CD14-positive monocyte (primary cell): Measurements from ENCODE around the gene OTUD3. TPM values are rescaled to one million over a fixed set of nuclear protein-coding genes. Genes with fewer than 3 reads are reported as not detected.
"Not testable (repeated sequence)": the region's sequence is repeated elsewhere in the genome, so short reads cannot be mapped to it uniquely, and the experiment has no call there.

Experiments
- DNase-seq, 3 donors: peaks; one replicate each; pipeline ENCODE4 v3.0.0-alpha.2; 2011 to 2022
- H2AFZ ChIP-seq: 2 replicates; pipeline ENCODE4 v1.6.0; 2012; ENCODE audit warnings: mild to moderate bottlenecking, low read depth, low read length, inconsistent platforms; ENCODE audit not compliant: insufficient read depth, poor library complexity, severe bottlenecking
- H3K27ac ChIP-seq, 2 donors: 1 replicate in 1 of 2; 2 replicates in 1 of 2; pipeline ENCODE4 v1.5.1; 2012 to 2013; ENCODE audit warnings: low read length in 2 of 2, control low read depth in 1 of 2, inconsistent platforms in 1 of 2, low read depth in 1 of 2, mild to moderate bottlenecking in 1 of 2
- H3K27me3 ChIP-seq, 2 donors: one replicate each; pipeline versions ENCODE4 v1.6.0 to v1.6.1; 2011 to 2013; ENCODE audit warnings: low read length in 2 of 2; ENCODE audit not compliant: control insufficient read depth in 2 of 2, insufficient read depth in 2 of 2
- H3K36me3 ChIP-seq, 2 donors: replicated peaks in 1 of 2; 1 replicate in 1 of 2; 2 replicates in 1 of 2; pipeline versions ENCODE4 v1.5.1 to v1.6.1; 2012 to 2013; ENCODE audit warnings: low read length in 2 of 2, control low read depth in 1 of 2, inconsistent platforms in 1 of 2, mild to moderate bottlenecking in 1 of 2; ENCODE audit not compliant: insufficient read depth in 2 of 2, control insufficient read depth in 1 of 2
- H3K4me1 ChIP-seq, 2 donors: 1 replicate in 1 of 2; 2 replicates in 1 of 2; pipeline versions ENCODE4 v1.5.1 to v1.6.1; 2012 to 2013; ENCODE audit warnings: low read length in 2 of 2, control low read depth in 1 of 2, inconsistent platforms in 1 of 2, mild to moderate bottlenecking in 1 of 2, moderate library complexity in 1 of 2; ENCODE audit not compliant: insufficient read depth in 2 of 2, control insufficient read depth in 1 of 2
- H3K4me2 ChIP-seq: replicated peaks from 2 replicates; pipeline ENCODE3; 2012; ENCODE audit warnings: low read length, moderate library complexity, mild to moderate bottlenecking; ENCODE audit not compliant: poor library complexity, severe bottlenecking; ENCODE audit errors: extremely low read depth
- H3K4me3 ChIP-seq, 3 experiments: fragments of 200-600 bp in 1 of 3; sonication (generic) in 1 of 3; replicated peaks in 1 of 3; 1 replicate in 2 of 3; 2 replicates in 1 of 3; pipeline ENCODE4 v1.5.1; 2011 to 2013; ENCODE audit warnings: low read length in 3 of 3, mild to moderate bottlenecking in 3 of 3, control low read depth in 2 of 3, low read depth in 2 of 3, inconsistent platforms in 1 of 3, moderate library complexity in 1 of 3
- H3K79me2 ChIP-seq: 2 replicates; pipeline ENCODE4 v1.6.0; 2012; ENCODE audit warnings: mild to moderate bottlenecking, control low read depth, inconsistent platforms, low read length, moderate library complexity; ENCODE audit not compliant: insufficient read depth
- H3K9ac ChIP-seq: 2 replicates; pipeline ENCODE4 v1.6.0; 2017; ENCODE audit warnings: low read length, mild to moderate bottlenecking; ENCODE audit not compliant: insufficient read depth, poor library complexity, severe bottlenecking
- H3K9me3 ChIP-seq, 2 donors: replicated peaks in 1 of 2; 1 replicate in 1 of 2; 2 replicates in 1 of 2; pipeline versions ENCODE4 v1.5.1 to v1.6.1; 2012 to 2013; ENCODE audit warnings: low read length in 2 of 2, control low read depth in 1 of 2; ENCODE audit not compliant: control insufficient read depth in 1 of 2, insufficient read depth in 1 of 2
- H4K20me1 ChIP-seq: 2 replicates; pipeline ENCODE4 v1.6.0; 2012; ENCODE audit warnings: mild to moderate bottlenecking, low read length, control low read depth, moderate library complexity; ENCODE audit not compliant: insufficient read depth
- H3K27ac Mint-ChIP-seq, 7 donors: one replicate each; pipeline ENCODE4 v1.8.0; 2020; ENCODE audit warnings: mild to moderate bottlenecking in 7 of 7, mixed read lengths in 7 of 7, moderate library complexity in 6 of 7, inconsistent platforms in 2 of 7
- H3K27me3 Mint-ChIP-seq, 3 donors: one replicate each; pipeline ENCODE4 v1.8.0; 2021 to 2022; ENCODE audit warnings: low read depth in 3 of 3, mild to moderate bottlenecking in 3 of 3, mixed read lengths in 3 of 3, moderate library complexity in 3 of 3, inconsistent platforms in 1 of 3
- H3K36me3 Mint-ChIP-seq, 2 donors: one replicate each; pipeline ENCODE4 v1.8.0; 2020; ENCODE audit warnings: mixed read lengths in 2 of 2, inconsistent platforms in 1 of 2, mild to moderate bottlenecking in 1 of 2
- H3K4me1 Mint-ChIP-seq: one replicate; pipeline ENCODE4 v1.8.0; 2020; ENCODE audit warnings: mild to moderate bottlenecking, mixed read lengths
- H3K4me3 Mint-ChIP-seq, 2 donors: one replicate each; pipeline ENCODE4 v1.8.0; 2020; ENCODE audit warnings: mild to moderate bottlenecking in 2 of 2, mixed read lengths in 2 of 2, moderate library complexity in 1 of 2
- H3K9me3 Mint-ChIP-seq, 7 donors: one replicate each; pipeline ENCODE4 v1.8.0; 2020 to 2022; ENCODE audit warnings: mixed read lengths in 7 of 7, mild to moderate bottlenecking in 6 of 7, moderate library complexity in 6 of 7, inconsistent platforms in 2 of 7
- WGBS: methylation state at CpG from one replicate; pipeline ENCODE4 v1.1.5; 2013; ENCODE audit warnings: missing lambda C conversion rate; ENCODE audit not compliant: insufficient coverage; 5-methylcytosine and 5-hydroxymethylcytosine counted together
- intact Hi-C, 2 donors: fragments of 100-400 bp; cut with micrococcal nuclease; formaldehyde crosslinking; loops; one replicate each; pipeline versions ENCODE4 v1.15.0 to v1.15.1; 2023
- polyA plus RNA-seq, 3 donors: library from polyadenylated mRNA; depleted of rRNA in 1 of 3; unstranded in 2 of 3; stranded (reverse) in 1 of 3; fragments of 300-500 nt in 2 of 3; fragments of >200 nt in 1 of 3; fragmentation: Illumina TruSeq in 2 of 3; gene quantifications; 1 replicate in 2 of 3; 2 replicates in 1 of 3; pipeline ENCODE4 v1.2.3, GENCODE V29; 2012 to 2021
- TF ChIP-seq, protein P1 (sequence below): fragments of 200-600 bp; IDR thresholded peaks from one replicate; pipeline ENCODE4 v1.8.0; 2022; ENCODE audit warnings: antibody characterized with exemption, mild to moderate bottlenecking

Gene OTUD3
- polyA plus RNA-seq, 3 donors, result 0.05 to 3.8 (median 1.2) TPM

DNA sequence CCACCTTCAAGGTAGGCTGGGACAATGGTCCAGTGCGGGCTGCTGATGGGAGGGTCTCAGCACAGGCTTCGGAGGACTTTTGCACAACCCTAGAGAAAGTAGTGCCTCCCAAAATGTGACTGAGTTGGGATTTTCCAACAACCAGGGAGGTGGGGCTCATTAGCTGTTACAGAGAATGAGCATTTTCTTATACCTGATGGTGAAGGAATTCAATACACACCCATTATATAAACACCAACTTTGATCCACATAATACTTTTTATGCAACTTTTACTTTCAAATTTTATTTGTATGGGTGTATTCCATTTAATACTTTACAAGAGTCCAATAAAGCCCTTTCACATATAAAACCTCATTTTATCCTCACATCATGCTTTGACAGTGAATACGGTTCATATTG lies 35.9 kb upstream of the OTUD3 start:
- Histone ChIP-seq H3K9ac (no peak overlapping the region), H4K20me1 (no peaks in the 10 kb centered on the region), H2AFZ (no peak overlapping the region), H3K79me2 (no peaks in the 10 kb centered on the region), H3K4me1 (no peaks in the 10 kb centered on the region), H3K4me3 (no peak overlapping the region), H3K4me2 (no peak overlapping the region), H3K27ac (no peak overlapping the region), H3K36me3 (no peaks in the 10 kb centered on the region), H3K9me3 (no peaks in the 10 kb centered on the region), H3K27me3 (peaks cover 4 to 15% of the 10 kb centered on the region in 2 donors)
- WGBS, result 100% methylated on average over 1 of the region's 3 CpGs
- Mint-ChIP-seq H3K36me3 (no peaks in the 10 kb centered on the region), H3K9me3 (peaks cover 0 to 5% (median 0%) of the 10 kb centered on the region in 7 donors), H3K27ac (no peak overlapping the region), H3K4me1 (no peaks in the 10 kb centered on the region), H3K27me3 (peaks cover 19 to 33% (median 23%) of the 10 kb centered on the region in 3 donors), H3K4me3 (no peak overlapping the region)
- TF ChIP-seq, protein P1, sequence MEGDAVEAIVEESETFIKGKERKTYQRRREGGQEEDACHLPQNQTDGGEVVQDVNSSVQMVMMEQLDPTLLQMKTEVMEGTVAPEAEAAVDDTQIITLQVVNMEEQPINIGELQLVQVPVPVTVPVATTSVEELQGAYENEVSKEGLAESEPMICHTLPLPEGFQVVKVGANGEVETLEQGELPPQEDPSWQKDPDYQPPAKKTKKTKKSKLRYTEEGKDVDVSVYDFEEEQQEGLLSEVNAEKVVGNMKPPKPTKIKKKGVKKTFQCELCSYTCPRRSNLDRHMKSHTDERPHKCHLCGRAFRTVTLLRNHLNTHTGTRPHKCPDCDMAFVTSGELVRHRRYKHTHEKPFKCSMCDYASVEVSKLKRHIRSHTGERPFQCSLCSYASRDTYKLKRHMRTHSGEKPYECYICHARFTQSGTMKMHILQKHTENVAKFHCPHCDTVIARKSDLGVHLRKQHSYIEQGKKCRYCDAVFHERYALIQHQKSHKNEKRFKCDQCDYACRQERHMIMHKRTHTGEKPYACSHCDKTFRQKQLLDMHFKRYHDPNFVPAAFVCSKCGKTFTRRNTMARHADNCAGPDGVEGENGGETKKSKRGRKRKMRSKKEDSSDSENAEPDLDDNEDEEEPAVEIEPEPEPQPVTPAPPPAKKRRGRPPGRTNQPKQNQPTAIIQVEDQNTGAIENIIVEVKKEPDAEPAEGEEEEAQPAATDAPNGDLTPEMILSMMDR, result no peak
- no peak for DNase-seq
- intact Hi-C loops, result no loop called here

DNA sequence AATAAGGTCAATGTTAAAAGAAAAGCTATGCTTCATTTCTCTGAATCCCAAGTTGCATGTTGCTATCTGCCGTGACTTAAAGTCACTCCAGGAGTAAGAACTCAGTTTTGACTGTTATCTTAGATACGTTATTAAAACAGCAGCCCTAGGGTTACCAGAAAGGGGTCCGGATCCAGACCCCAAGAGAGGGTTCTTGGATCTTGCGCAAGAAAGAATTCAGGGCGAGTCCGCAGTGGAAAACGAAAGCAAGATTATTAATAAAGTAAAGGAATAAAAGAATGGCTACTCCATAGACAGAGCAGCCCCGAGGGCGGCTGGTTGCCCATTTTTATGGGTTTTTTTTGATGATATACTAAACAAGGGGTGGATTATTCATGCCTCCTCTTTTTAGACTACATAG lies 34.9 kb upstream of the OTUD3 start:
- H3K9ac ChIP-seq, H3K36me3 ChIP-seq, H3K4me1 ChIP-seq, H3K4me2 ChIP-seq, H3K4me3 Mint-ChIP-seq, H4K20me1 ChIP-seq, H3K79me2 ChIP-seq, H3K9me3 ChIP-seq, H3K4me1 Mint-ChIP-seq, H3K9me3 Mint-ChIP-seq, H3K27ac ChIP-seq, H2AFZ ChIP-seq, intact Hi-C loops, DNase-seq, H3K4me3 ChIP-seq, H3K27ac Mint-ChIP-seq, H3K36me3 Mint-ChIP-seq: not testable (repeated sequence)
- peaks cover 4 to 15% of the 10 kb centered on the region in 2 donors for H3K27me3 ChIP-seq
- 96% methylated on average over 2 of the region's 9 CpGs for WGBS
- peaks cover 19 to 28% (median 24%) of the 10 kb centered on the region in 3 donors for H3K27me3 Mint-ChIP-seq

DNA sequence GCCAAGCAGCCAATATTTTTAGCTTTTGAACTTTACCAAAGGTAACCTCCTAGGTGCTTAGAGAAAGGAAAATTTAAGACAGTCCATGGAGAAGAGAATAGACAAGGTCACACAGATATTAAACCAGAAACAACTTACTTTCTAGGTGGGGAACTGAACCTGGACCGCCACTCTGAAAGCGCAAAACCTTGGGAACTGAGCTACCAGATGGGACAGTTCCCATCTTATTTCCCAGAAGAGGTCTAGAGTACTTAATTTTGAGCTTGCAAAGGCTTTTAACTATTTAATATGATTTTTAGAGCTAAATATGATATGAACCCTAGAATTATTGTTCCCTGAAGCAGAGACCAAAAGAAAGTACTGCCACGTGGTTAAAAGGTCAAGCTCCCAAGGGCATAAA lies 32.9 kb upstream of the OTUD3 start:
- H3K9ac ChIP-seq, H3K4me1 ChIP-seq, H3K4me3 ChIP-seq, DNase-seq, H3K27ac ChIP-seq, H4K20me1 ChIP-seq, H3K9me3 ChIP-seq, H2AFZ ChIP-seq, H3K79me2 ChIP-seq, H3K36me3 ChIP-seq, intact Hi-C loops, H3K4me1 Mint-ChIP-seq, H3K4me2 ChIP-seq, H3K9me3 Mint-ChIP-seq, H3K4me3 Mint-ChIP-seq, H3K27ac Mint-ChIP-seq, H3K36me3 Mint-ChIP-seq: not testable (repeated sequence)
- H3K27me3 ChIP-seq, result peaks cover 4 to 15% of the 10 kb centered on the region in 2 donors
- WGBS, result no CpG with 5 or more reads among the region's 3 CpGs
- peaks cover 15 to 34% (median 22%) of the 10 kb centered on the region in 3 donors for H3K27me3 Mint-ChIP-seq
